G401.6 (cell line): ENCODE data around the gene MBNL3.

Source experiments
- FAIRE-seq: peaks from 2 replicates; lab custom pipeline; 2012; peaks lifted over from hg19 to GRCh38; lab: Jason Lieb, UNC

MBNL3 gene, protein sequence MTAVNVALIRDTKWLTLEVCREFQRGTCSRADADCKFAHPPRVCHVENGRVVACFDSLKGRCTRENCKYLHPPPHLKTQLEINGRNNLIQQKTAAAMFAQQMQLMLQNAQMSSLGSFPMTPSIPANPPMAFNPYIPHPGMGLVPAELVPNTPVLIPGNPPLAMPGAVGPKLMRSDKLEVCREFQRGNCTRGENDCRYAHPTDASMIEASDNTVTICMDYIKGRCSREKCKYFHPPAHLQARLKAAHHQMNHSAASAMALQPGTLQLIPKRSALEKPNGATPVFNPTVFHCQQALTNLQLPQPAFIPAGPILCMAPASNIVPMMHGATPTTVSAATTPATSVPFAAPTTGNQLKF

DNA sequence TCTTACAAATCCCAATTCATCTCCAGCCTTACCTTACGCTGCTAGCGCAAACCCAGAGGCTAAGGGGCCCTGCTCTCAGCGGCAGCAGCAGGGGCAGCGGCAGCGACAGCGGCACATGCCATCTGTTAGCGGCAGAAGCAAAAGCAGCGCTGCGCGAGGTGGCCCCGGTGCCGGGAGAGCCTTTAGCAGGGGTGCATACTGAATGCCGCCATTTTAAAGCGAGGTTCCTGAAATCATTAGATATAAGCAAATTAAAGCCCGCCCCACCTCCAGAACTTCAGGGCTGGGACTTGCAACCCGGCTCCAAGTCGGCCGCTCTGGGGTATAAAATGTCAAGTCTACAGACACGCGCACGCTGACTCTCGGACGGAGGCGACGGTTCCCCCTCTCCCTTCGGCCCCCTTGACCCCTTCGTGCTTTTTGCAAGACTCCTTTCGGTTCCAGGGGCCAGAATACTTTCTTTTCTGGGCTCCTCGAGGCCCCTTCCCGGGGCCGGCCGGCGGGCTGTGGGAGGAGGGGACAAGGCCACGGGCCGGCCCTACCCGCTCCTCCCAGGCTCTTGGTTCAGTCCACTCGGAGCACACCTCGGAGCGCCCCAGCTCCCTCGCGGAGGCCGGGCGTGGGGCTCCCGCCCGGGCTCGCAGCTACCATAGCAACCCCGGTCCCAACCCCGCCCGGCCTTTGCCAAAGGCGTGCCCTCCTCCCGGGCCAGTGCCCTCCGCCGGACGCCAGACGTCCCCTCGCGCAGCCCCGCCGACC is at the start of gene MBNL3:
MBNL3 (minus strand) TSS at position 220 of the 759 bp plus-strand sequence. CDS start 49,427 bp downstream, outside the sequence.
- no peak for FAIRE-seq

DNA sequence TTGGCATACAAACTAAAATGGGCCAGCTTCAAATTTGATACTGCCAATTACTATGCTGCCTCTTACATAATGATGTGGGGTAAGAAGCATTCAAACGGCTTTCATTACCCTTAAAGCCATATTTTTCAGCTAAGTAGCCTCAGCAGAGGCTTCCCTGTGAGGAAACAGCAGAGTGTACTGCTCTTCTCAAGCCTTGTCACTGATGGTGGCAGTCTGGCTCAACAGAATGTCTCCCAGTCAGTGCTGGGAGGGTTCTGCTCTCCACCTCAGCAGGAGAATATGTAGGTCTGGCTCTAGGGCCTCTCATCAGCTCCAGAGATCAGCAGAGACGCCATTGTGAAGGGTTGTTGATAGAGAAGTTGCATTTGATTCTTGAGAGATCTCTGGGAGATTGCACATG is 44.6 kb upstream of the MBNL3 start:
- FAIRE-seq = no peak

DNA sequence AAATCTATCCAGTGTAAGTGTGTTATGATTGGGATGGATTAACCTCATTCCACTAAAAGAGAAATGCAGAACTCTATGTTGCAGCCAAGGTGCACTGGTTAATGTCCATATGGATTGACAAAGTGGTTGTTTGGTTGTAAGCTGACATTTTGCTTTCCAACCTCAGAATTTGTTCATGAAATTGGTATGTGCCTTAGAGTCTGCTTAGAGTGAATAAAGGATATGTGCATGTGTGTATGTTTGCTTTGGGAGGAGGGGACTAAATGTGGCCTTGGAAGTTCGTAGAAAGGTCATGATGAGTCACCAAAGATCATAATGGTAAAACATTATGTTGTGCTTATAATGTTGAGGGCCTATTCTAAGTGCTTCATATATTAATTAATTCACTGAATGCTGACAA is 44.1 kb upstream of the MBNL3 start:
- FAIRE-seq = no peak

DNA sequence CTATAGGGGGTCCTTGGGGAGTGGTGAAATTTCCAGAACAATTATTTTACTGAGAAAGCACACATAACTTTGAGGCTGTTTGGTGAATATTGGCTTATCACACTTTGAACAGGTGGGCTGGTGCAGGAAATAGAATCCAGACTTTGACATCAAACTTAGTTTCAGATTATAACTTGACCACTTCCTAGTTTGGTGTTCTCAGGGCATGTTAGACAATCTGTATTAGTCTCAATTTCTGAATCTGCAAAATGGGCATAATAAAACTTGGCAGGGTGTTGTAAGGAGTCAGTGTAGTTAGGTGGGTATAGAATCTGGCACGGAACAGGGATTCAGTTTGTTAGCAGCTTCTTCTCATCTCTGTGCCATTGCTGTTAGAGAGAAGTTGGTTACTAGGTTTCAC is 43.3 kb upstream of the MBNL3 start:
- no peak for FAIRE-seq

DNA sequence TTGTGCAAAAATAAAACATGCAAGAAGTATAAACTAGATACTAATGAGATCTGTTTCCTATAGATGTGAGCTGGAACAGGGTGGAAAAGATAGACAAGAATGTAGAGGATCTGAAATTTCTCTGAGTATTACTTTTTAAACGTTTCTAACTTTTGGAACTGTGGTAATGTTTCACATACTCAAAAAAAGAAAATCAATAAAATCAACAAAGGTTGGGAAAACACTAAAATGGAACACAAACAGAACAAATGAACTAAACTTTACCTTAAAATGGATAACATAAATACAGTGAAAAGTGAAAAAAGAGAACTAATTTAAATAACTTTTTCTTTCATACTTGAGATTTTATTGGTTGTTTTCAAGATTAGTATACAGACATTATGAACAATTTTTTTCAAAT is 32.0 kb upstream of the MBNL3 start:
- peak; percentile 17 for FAIRE-seq

DNA sequence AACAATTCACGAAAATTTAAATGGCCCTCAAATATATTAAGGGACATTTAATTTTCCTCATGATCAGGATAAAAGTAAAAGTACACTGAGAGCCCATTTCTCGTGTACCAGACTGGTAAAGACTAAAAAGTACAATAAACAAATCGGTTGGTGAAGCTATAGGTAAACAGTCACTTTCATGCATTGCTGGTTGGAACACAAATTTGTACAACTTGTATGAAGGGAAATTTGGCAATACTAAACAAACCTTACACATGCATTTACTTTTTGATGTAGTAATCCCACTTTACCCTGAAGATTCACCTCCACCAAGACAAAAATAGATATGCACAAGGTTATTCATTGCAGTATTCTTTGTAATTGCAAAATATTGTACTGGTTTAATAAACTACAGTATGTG is 31.4 kb upstream of the MBNL3 start:
- FAIRE-seq = no peak

DNA sequence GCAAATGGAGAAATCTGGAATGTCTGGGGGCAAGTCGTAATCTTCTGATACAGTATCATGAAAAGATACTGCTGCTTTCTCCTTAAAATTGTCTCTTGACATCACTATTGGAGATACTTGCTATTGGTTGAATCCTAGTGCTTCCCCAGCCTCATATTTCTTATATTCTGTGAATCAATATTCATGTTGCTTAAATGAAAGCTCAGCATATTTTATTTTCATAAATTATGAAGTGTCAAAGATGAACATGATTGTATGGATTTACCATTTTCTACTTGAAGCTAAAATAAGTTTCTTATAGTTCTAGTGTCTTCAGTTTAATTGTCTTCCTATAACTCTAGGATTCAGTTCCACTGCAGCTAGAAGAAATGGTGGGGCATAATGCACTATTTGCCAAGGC is 29.6 kb upstream of the MBNL3 start:
- FAIRE-seq = no peak

DNA sequence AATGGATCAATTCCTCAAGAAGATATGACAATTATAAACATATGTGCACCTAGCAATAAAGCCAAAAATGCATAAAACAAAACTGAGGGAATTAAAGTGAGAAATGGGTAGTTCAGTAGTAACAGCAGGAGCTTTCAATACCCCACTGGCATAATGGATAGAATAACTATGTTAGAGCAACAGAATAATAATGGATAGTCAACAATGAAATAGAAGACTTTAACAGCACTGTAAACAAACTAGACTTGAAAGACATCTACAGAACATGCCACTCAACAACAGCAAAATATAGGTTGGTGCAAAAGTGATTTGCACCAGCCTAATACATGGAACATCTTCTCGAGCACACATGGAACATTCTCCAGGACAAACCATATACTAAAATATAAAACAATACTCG is 20.0 kb upstream of the MBNL3 start:
- FAIRE-seq = no peak

DNA sequence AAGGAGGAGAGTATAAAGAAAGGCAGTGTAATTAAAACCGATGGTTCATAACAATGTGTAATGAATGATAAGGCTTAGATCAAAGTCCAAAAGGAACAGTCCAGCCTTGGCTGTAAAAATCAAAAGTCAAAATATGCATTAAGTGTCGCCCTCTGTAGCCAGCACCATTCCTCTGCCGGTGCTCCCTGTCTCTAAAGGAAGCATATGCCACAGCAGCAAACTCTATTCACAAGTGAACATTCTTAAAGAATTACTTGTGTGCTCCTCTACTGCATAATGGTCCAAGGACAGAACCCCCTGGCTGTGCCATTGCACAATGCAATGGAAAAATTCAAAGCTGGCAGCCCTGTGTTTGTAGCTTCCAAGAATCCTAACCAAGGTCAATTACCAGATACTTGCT is 16.3 kb upstream of the MBNL3 start:
- no peak for FAIRE-seq

DNA sequence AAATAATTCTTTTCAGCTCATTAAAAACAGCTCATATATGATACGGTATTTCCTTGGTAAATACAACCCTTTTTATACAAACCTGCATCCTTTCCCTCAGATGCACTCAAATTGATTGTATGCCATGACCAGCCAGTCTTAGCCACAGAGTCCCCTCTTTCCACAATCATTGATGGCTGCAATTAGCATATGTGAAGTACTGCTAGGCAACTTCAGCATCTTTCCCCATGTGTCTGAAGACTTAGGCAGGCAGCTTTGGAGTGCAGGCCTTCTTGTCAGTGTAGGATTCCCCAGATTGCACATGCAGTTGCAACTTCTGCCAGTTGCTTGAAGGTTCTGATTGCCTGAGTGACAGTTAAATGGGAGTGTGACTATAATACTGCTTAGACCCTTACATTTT is 15.6 kb upstream of the MBNL3 start:
- no peak for FAIRE-seq

DNA sequence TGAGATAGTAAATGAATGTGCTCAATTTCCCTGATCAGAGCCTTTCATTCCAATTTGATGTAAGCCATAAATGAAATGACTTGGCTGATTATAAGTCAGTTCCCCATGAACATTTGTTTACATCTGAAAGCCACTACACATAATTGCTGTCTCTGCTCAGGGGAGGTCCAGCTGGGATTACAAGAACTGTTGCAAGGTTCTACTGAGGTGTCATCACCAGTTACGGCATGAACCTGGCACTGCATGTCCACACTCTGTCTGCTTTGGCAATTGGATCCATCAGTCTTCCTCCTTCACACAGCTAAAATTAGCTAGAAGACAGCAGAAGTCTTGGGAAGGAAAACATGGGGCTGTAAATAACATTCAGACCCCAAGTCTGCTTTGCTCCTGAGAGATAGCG is 12.8 kb upstream of the MBNL3 start:
- no peak for FAIRE-seq

DNA sequence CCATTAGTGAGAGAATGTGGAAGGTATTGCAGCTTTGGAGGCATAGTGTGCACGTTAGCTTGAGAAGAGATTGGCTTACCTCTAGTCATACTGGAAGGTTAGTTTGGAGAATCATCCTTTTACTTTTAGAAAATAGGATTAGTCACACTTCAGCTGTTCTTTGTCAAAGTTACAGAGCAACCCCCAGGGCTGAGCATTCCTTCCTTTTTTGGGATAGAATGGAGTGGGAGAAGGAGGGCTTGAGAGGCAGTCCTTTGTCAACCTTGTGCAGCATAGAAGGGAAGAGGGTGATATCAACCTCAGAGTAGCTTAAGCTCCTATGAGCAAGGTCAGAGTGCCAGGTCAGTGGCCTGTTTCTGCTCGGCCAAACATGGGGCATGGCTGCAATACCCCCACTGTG is 8.6 kb upstream of the MBNL3 start:
- no peak for FAIRE-seq

DNA sequence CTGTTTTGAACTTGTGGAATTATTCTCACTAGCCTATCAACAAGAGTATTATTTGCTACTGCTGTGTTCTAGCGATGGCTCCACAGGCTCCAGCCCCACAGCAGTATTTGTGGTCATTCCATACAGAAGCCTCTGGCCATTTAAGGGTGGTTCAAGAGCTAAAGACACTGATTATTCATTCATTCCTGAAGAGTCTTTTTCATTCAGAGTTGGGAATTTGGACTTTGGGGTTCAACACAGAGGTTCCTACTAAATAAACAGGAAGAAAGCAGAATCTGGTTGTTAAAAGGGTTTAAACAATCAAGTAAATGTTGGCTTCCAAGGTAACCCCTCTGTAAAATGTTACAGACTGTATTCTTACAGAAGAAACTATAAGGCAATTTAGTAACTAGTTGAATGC is 4.3 kb upstream of the MBNL3 start:
- FAIRE-seq = no peak

DNA sequence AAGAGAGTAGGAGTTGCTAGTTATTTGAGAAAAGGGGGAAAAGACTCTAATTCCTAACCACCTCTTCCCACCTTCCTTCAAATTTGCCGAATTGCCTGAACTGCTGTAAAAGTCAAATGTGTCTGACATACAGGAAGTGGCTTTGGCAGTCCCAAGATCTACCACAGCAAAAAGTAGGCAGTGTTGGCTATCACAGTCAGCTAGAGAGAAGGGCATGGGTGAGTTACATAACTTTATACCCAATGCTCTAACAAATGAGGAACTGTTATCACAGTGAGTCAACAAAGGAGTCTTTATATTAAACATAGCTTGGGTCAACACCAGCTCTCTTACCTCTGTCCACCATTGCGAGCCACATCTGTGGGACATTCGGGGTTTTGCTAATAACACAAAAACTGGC is 2.4 kb upstream of the MBNL3 start:
- FAIRE-seq = no peak

DNA sequence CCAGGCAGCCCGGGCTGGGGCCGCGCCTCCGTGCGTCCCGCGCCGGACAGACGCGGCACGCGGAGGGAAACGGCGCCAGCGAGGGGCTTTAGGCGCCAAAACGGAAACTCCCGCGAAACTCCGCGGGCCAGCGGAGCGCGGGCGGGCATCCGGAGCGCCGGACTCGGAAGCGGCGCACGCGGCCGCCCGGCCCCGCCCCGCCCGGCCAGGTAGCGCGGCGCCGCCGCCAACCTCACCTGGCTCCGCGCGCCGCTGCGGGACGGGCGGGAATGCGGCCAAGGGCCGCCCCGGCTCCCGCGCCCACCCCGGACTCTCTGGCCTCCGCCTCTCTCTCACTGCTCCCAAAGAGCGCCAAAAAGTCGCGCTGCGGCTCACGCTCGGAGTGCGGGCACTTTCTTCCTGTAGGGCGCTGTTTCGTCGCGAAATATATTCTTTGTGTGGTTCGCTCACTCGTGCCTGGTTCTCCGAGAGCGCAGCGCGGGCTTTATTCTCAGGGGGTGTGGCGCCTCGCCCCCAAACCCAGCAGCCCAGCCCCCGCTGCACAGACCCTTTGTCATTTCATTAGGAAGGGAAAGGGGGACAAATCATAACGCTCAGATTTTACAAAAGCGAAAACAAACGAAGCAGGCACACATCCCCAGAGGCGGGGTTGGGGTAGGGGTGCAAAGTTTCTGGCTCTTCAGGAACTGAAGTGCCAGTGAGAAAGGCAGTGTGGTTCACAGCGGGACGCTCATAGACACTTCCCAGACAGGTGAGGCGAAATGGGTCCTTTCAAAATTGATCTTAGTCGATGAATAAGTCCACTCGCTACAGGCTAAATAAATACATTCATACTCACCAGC is 961 bp upstream of the MBNL3 start:
- FAIRE-seq = no peak

DNA sequence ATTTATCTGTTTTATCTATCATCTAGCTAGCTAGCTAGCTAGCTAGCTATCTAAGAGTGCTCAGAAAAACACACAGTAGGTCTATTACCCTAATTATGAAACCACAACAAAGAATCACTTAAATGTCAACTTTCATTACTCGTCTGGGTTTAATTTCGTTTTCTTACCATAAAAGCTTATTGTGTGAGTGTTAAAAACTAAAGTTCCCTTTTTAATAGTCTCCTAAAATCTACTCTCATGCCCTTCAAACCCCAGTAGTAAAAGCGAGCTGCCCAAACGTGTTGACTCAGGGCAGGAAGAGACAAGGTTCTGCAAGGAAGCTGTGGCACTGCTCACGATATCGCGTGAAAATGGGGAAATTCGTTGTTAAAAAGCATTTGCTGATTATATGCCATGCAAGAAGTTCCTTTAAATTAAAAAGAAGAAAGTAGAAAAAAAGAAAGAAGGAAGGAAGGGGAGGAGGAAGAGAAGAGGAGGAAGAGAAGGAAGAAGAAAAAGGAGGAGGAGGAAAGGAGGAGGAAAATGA is 595 bp downstream of the MBNL3 start:
- no peak for FAIRE-seq

DNA sequence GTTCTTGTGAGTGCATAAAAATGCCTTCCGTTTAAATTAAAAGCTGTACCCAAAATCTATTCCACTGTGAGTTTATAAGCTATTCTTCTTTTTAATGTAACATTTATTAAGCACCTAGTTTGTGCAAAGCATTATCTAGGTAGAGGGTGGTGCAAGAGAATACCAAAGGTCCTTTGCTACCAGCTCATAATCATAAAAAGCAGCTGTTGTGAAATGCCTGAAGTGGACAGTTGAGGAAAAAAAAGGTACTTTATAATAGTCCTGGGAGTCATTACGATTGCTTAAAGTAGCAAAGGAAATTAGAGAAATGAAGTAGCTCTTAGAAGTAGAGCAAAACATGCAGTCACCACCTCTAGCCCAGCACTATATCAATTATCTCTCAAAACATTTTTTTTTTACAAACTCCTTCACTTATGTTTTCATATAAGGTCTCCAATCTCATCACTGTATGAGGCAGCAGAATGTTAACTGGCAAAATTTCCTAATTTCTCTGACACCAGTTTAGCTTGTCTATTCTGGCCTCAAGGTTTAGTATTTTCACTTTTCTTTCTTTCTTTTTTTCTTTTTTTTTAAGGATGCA is 2.1 kb downstream of the MBNL3 start:
- FAIRE-seq = no peak

DNA sequence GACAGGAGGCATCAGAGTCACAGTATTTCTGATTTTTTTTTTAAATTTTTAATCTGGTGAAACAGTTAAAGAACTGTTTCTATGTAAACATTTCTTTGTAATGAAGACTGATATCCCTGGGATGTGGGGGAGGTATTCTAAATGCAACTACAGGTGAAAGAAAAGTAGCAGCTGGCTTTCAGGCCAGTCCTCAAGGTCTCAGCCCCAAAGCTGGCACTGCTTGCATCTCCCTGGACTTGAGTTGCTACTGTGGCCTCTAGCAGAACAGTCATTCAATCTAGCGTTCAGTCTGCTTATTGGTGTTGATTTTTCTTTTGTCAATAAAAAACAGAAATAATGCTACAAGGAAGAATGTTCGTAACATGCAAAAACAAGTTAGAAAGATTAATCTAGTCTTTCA is 4.9 kb downstream of the MBNL3 start:
- FAIRE-seq = no peak

DNA sequence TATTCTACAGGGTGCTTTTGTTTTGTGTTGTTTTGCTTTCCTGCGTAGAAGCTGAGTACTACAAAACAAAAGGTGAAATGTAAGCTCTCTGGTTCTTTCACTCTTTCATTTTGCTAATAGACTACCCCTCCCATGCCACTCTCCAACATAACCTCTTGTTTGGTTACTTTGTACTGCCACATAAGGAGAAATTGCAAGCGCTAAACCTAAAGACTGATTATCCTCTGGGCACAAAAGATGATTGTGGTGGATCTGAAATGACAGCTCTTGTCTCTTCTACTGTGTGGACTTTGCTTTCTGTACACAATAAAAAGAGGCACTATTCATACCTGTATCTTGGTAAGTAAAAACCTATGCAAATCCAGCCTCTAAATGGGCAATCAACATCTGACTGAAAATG is 5.3 kb downstream of the MBNL3 start:
- no peak for FAIRE-seq

DNA sequence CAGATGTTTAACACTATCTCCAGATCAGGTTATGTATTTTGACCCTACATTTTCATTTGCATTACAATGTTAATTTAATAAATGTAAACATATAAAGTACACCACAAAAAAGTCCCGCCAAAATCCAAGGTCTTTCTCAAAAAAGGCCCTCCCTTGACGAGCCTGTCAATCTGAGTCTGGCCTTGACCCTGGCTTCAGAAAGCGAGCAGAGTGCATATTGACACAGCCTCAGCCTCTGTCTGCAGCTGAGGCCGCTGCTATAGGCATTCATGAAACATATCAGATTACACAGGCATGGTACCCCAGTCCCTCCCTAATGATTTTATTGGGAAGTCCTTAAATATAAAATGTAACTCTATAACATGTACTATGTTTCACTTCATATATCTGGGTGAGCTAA is 6.2 kb downstream of the MBNL3 start:
- no peak for FAIRE-seq

DNA sequence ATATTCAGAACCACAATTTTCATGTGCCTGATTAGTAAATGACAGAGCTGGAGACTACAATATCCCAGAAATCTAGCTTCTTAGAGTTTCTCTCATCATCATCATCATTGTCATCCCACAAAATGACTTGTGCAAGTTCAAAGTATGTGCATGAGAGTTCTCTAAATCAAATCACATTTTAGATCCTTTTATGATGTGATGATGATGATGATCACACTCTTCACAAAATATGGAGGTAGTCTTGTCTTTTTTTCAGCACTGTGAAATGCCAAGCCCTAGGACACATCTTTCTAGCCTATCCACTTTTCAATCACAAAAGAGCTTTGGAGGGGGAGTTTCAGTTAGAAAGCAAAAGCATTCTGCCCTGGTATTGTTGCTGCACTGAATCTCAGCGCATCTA is 7.4 kb downstream of the MBNL3 start:
- FAIRE-seq = no peak

DNA sequence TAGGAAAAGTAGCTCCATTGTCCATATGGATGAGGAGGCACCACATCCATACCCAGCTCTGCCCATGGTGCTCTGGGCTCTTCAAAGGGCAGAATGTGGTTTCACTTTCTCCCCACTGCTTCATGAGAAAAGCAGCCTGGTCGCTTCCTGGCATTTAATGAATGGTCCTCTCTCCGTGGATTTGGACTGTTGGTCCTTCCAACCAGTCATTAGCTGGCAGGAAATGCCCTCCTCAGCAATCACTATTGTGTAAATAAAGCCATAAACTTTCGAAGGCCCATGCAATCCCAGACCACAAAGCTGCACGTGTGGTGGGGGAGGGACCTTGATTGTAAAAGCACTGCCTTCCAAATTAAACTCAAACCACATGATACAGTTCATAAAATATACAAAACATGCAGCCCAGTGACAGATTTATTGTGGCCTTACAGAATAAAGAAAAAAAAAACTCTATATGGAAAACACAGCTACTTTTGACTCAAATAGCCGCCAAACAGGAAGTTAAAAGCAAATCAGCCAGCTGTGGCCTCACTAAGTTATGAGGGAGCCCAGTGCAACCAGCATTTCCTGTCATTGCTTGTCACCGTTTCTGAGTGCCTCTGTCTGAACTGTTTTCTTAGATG is 8.1 kb downstream of the MBNL3 start:
- no peak for FAIRE-seq
